Nephron (organoid): ENCODE data around the gene FLNA.

Source experiments
- H3K27ac Mint-ChIP-seq, 3 experiments: 2 replicates each; pipeline ENCODE4 v1.8.0; 2020; ENCODE audit warnings: mixed read lengths in 3 of 3, mild to moderate bottlenecking in 2 of 3, moderate library complexity in 1 of 3
- H3K27me3 Mint-ChIP-seq: 2 replicates; pipeline ENCODE4 v1.8.0; 2021; ENCODE audit warnings: low read depth, mild to moderate bottlenecking, moderate library complexity, mixed read lengths
- H3K36me3 Mint-ChIP-seq: 2 replicates; pipeline ENCODE4 v1.8.0; 2020; ENCODE audit warnings: low read depth, mixed read lengths
- H3K4me1 Mint-ChIP-seq: 2 replicates; pipeline ENCODE4 v1.8.0; 2020; ENCODE audit warnings: mixed read lengths
- H3K4me3 Mint-ChIP-seq, 3 experiments: 2 replicates each; pipeline ENCODE4 v1.8.0; 2020; ENCODE audit warnings: mild to moderate bottlenecking in 3 of 3, mixed read lengths in 3 of 3, moderate library complexity in 2 of 3
- H3K9me3 Mint-ChIP-seq: 2 replicates; pipeline ENCODE4 v1.8.0; 2020; ENCODE audit warnings: mixed read lengths
- CTCF ChIP-seq, 3 experiments: fragments of 200-600 bp; sonication (generic); IDR thresholded peaks; one replicate each; pipeline ENCODE4 v1.5.0; 2021; ENCODE audit warnings: antibody characterized with exemption in 3 of 3; ENCODE audit not compliant: unreplicated experiment in 3 of 3

The FLNA gene

DNA sequence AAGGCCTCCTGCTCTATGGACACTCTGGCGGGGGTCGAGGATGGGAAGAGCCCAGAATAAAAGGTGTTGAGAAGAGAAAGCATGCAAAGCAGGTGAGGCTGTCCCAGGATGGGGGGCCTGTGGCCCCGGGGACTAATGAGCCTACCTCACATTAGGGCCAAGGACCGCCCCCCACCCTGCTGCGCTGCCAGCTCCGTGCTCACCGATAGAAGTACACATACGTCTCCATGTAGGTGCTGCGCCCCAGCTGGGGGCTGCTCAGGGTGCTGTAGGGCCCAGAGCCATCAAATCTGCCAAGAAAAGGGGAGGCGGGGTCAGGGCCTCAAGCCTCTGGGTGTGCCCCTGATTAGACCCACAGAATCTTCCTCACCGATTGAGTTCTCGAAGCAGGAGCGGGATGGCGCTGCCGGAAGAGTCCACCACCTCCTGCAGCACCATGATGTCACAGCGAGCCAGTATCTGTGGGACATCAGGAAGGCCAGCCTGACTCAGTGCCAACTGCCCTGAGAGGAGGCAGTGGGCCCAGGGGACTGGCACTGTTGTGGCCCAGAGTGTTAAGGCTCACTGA lies 30.3 kb upstream of the FLNA start:
- Mint-ChIP-seq H3K27ac (no peak overlapping the region), H3K27me3 (no peaks in the 10 kb centered on the region), H3K4me1 (peaks cover 8% of the 10 kb centered on the region), H3K36me3 (peaks cover 18% of the 10 kb centered on the region), H3K4me3 (no peak overlapping the region), H3K9me3 (peaks cover 20% of the 10 kb centered on the region)
- no peak for TF ChIP-seq CTCF (IDR thresholded peaks at IDR 0.05; ENCODE audit: unreplicated experiment in 3 of 3)

DNA sequence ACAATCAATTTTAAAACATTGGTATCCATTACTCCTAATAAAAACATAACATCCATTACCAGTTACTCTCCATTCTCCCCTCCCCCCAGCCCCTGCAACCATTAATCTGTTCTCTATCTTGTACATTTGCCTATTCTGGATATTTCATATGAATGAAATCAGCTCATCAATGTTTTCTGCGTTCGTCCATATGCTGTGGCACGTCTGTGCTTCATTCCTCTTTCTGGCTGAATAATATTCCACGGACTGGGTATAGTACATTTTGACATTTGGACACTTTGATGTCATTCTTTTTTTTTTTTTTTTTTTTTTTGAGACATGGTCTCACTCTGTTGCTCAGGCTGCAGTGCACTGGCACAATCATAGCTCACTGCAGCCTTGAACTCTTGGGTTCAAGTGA lies 29.4 kb upstream of the FLNA start:
- H3K9me3 Mint-ChIP-seq: peaks cover 25% of the 10 kb centered on the region
- H3K36me3 Mint-ChIP-seq: peaks cover 26% of the 10 kb centered on the region
- no peak for TF ChIP-seq CTCF (IDR thresholded peaks at IDR 0.05; ENCODE audit: unreplicated experiment in 3 of 3)
- H3K4me1 Mint-ChIP-seq: peaks cover 13% of the 10 kb centered on the region
- no peaks in the 10 kb centered on the region for H3K27me3 Mint-ChIP-seq
- no peak overlapping the region for H3K4me3 Mint-ChIP-seq
- H3K27ac Mint-ChIP-seq: no peak overlapping the region

DNA sequence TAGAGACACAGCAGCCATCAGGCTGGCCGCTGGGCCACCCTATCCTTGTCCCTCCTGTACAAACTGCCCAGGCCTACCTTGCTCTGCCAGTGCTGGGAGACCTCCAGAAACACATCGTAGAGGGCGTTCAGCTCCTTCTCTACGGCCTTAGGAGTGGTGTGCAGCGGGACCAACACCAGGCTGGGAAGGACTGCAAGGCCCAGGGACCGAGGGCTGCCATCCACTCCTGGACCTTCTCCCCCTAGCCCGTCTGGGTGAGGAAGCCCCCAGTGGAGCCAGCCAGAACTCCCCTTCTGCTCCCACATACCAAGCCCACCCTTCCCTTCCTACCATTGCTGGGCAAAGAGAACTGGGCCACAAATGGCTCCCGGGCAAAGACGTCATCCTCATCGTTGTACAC lies 28.8 kb upstream of the FLNA start:
- Mint-ChIP-seq H3K27me3 (peaks cover 2% of the 10 kb centered on the region), H3K4me1 (peaks cover 11% of the 10 kb centered on the region), H3K9me3 (peaks cover 20% of the 10 kb centered on the region), H3K27ac (no peak overlapping the region), H3K4me3 (no peak overlapping the region), H3K36me3 (peaks cover 30% of the 10 kb centered on the region)
- no peak for TF ChIP-seq CTCF (IDR thresholded peaks at IDR 0.05; ENCODE audit: unreplicated experiment in 3 of 3)

GRCh38 chrX:154402622-154403127 lies 28.2 kb upstream of the FLNA start:
- peaks cover 11% of the 10 kb centered on the region for H3K4me1 Mint-ChIP-seq
- no peak overlapping the region for H3K4me3 Mint-ChIP-seq
- TF ChIP-seq CTCF (IDR thresholded peaks at IDR 0.05; ENCODE audit: unreplicated experiment in 3 of 3): no peak
- peaks cover 33% of the 10 kb centered on the region for H3K36me3 Mint-ChIP-seq
- peak overlapping the region in 1 of 3 experiments; percentile 77 for H3K27ac Mint-ChIP-seq
- peaks cover 19% of the 10 kb centered on the region for H3K9me3 Mint-ChIP-seq
- H3K27me3 Mint-ChIP-seq: peaks cover 5% of the 10 kb centered on the region

- H3K4me3 Mint-ChIP-seq: peak overlapping the region in 2 of 3 experiments; percentile 30 to 44
- TF ChIP-seq CTCF (IDR thresholded peaks at IDR 0.05; ENCODE audit: unreplicated experiment in 3 of 3): no peak
- H3K27ac Mint-ChIP-seq: peak overlapping the region in 1 of 3 experiments; percentile 77
- peaks cover 19% of the 10 kb centered on the region for H3K9me3 Mint-ChIP-seq
- H3K27me3 Mint-ChIP-seq: peaks cover 5% of the 10 kb centered on the region
- H3K36me3 Mint-ChIP-seq: peaks cover 33% of the 10 kb centered on the region
- H3K4me1 Mint-ChIP-seq: peaks cover 11% of the 10 kb centered on the region
Observed at GRCh38 chrX:154401918-154402621, 27.6 kb upstream of the FLNA start.
